Measurements from ENCODE around the gene CALHM4.

DNA sequence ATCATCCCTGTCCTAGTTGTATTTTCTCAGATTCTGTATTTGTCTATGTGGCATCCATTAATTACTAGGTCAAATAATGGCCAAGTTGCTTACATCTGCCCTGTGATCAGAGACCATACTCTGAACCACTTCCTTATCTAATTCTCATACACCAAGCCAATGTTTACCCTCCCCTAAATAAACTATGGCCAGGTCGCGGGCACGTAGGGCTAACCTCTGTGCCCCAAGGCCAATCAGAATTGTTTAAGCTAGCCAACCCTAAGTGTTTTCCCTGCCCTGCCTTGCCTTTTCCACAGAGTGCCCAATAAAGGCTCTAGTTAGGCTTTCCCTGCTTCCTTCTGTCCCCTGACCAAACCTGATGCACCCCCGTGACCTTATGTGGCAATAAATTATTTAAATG lies 2.8 kb upstream of the CALHM4 start:
- TF ChIP-seq, protein P1, sequence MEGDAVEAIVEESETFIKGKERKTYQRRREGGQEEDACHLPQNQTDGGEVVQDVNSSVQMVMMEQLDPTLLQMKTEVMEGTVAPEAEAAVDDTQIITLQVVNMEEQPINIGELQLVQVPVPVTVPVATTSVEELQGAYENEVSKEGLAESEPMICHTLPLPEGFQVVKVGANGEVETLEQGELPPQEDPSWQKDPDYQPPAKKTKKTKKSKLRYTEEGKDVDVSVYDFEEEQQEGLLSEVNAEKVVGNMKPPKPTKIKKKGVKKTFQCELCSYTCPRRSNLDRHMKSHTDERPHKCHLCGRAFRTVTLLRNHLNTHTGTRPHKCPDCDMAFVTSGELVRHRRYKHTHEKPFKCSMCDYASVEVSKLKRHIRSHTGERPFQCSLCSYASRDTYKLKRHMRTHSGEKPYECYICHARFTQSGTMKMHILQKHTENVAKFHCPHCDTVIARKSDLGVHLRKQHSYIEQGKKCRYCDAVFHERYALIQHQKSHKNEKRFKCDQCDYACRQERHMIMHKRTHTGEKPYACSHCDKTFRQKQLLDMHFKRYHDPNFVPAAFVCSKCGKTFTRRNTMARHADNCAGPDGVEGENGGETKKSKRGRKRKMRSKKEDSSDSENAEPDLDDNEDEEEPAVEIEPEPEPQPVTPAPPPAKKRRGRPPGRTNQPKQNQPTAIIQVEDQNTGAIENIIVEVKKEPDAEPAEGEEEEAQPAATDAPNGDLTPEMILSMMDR (IDR thresholded peaks at IDR 0.05), result no peak
- TF ChIP-seq POLR2A (IDR thresholded peaks at IDR 0.05), result no peak
